ENCODE data around the gene PLD5.

PLD5 gene

GRCh38 chr1:242056988-242057744, 467.3 kb downstream of the PLD5 start:
- DNase-seq (ENCODE audit: low spot score): no peak

- DNase-seq (ENCODE audit: low spot score): no peak
Observed at GRCh38 chr1:242055749-242056320, 468.7 kb downstream of the PLD5 start.

GRCh38 chr1:242043165-242043564, 481.3 kb downstream of the PLD5 start:
- no peak for DNase-seq (ENCODE audit: low spot score)

GRCh38 chr1:242034392-242034791, 490.1 kb downstream of the PLD5 start:
- DNase-seq (ENCODE audit: low spot score): no peak

- DNase-seq (ENCODE audit: low spot score): no peak
Observed at GRCh38 chr1:242033447-242033846, 491.1 kb downstream of the PLD5 start.
